ENCODE results near the gene IRGQ. TPM values are rescaled to one million over a fixed set of nuclear protein-coding genes. Genes with fewer than 3 reads are reported as not detected.
A peak's percentile ranks its signal among the peaks of the same experiment; 100 is the strongest.

The IRGQ gene
- total RNA-seq, 1 experiment from 2014 or later, result 24.1 TPM

GRCh38 chr19:43622956-43623355, 27.0 kb upstream of the IRGQ start:
- H3K4me1 ChIP-seq (ENCODE audit: insufficient read depth, low read length), result no peaks in the 10 kb centered on the region; the same call in none of the 2 replicates
- H3K56ac ChIP-seq (ENCODE audit: insufficient read length, low read depth, low read length), result no peak overlapping the region
- Mint-ChIP-seq H3K27me3 (ENCODE audit: low read depth) (peaks cover 14% of the 10 kb centered on the region), H3K36me3 (ENCODE audit: insufficient read depth in 1 of 3, low read depth in 3 of 3) (peaks cover 11 to 31% (median 13%) of the 10 kb centered on the region in 3 experiments; a peak in 6 of 7 replicates), H3K9me3 (no peaks in the 10 kb centered on the region; a peak in 1 of 5 replicates), H3K27ac (peak overlapping the region in 2 of 3 experiments; percentile 35 to 59; a peak in 2 of 7 replicates), H3K4me3 (no peak overlapping the region), H3K4me1 (peaks cover 25 to 40% of the 10 kb centered on the region in 2 experiments)
- H3K4ac ChIP-seq (ENCODE audit: low read depth, low read length), result no peak overlapping the region
- H2BK5ac ChIP-seq (ENCODE audit: insufficient read length, low read length), result no peak overlapping the region
- TF ChIP-seq CTCF (conservative IDR thresholded peaks at IDR 0.05), result no peak
- peaks cover 14% of the 10 kb centered on the region for H3K23me2 ChIP-seq (ENCODE audit: insufficient read length, low read depth, low read length, poor library complexity, severe bottlenecking)
- no peaks in the 10 kb centered on the region for H4K20me1 ChIP-seq (ENCODE audit: control insufficient read depth, insufficient read depth, insufficient read length)
- no peak overlapping the region for H4K8ac ChIP-seq (replicated peaks; ENCODE audit: insufficient read length, low read depth, low read length)
- no CpG with 5 or more reads among the region's 1 CpG for WGBS (ENCODE audit: extremely low coverage, insufficient read length, low lambda C conversion rate)
- H3T11ph ChIP-seq (ENCODE audit: low read length), result no peak overlapping the region
- H3K14ac ChIP-seq (ENCODE audit: insufficient read depth, low read length), result no peak overlapping the region
- H2BK120ac ChIP-seq (ENCODE audit: low read depth, low read length, poor library complexity, severe bottlenecking), result no peak overlapping the region
- no peak overlapping the region for H2BK20ac ChIP-seq (ENCODE audit: low read depth, low read length, poor library complexity, severe bottlenecking)
- no peak overlapping the region for H2AFZ ChIP-seq (ENCODE audit: low read length)
- no peak overlapping the region for H3K23ac ChIP-seq (ENCODE audit: insufficient read length, low read depth, low read length)
- no peak for DNase-seq
- no peak overlapping the region for H2AK5ac ChIP-seq (ENCODE audit: insufficient read length, low read length)
- no peak overlapping the region for H3K27ac ChIP-seq (ENCODE audit: insufficient read length, low read depth, low read length)
- H3K79me2 ChIP-seq (ENCODE audit: insufficient read depth, low read length), result no peaks in the 10 kb centered on the region
- no peak overlapping the region for H4K5ac ChIP-seq (ENCODE audit: insufficient read length, low read depth, low read length)
- no peaks in the 10 kb centered on the region for H3K27me3 ChIP-seq (ENCODE audit: insufficient read depth, low read length)
- H3K9me3 ChIP-seq (ENCODE audit: control insufficient read depth, low read depth, low read length), result no peaks in the 10 kb centered on the region
- no peak overlapping the region for H3K4me2 ChIP-seq (ENCODE audit: insufficient read depth, insufficient read length, low read length)
- H2BK15ac ChIP-seq (ENCODE audit: low read depth, low read length), result no peak overlapping the region
- H4K91ac ChIP-seq (ENCODE audit: insufficient read length, low read depth, low read length), result no peak overlapping the region
- no peak overlapping the region for H3K18ac ChIP-seq (ENCODE audit: insufficient read length, low read depth, low read length)
- H3K9ac ChIP-seq (ENCODE audit: extremely low read depth, insufficient read length, low read length), result no peak overlapping the region
- H3K79me1 ChIP-seq (ENCODE audit: insufficient read depth, low read depth, low read length, poor library complexity, severe bottlenecking), result no peaks in the 10 kb centered on the region
- H2BK12ac ChIP-seq (ENCODE audit: insufficient read length, low read depth, low read length), result no peak overlapping the region
